HEK293T (cell line): ENCODE results near the gene FOXJ2.

Source experiments
- ARNT ChIP-seq: fragments of 450-650 bp; IDR thresholded peaks from 2 replicates; pipeline ENCODE4 v1.6.1; 2017; ENCODE audit warnings: mild to moderate bottlenecking
- ELF4 ChIP-seq: fragments of 450-650 bp; IDR thresholded peaks from 2 replicates; pipeline ENCODE4 v1.6.1; 2017; ENCODE audit warnings: antibody characterized with exemption
- FOXM1 ChIP-seq: fragments of 450-650 bp; IDR thresholded peaks from 2 replicates; pipeline ENCODE4 v1.6.1; 2017; ENCODE audit warnings: mild to moderate bottlenecking, borderline replicate concordance
- SP1 ChIP-seq: fragments of 450-650 bp; IDR thresholded peaks from 2 replicates; pipeline ENCODE4 v1.6.1; 2017
- SUZ12 ChIP-seq: fragments of 450-650 bp; IDR thresholded peaks from 2 replicates; pipeline ENCODE4 v1.6.1; 2016; ENCODE audit warnings: mild to moderate bottlenecking

DNA sequence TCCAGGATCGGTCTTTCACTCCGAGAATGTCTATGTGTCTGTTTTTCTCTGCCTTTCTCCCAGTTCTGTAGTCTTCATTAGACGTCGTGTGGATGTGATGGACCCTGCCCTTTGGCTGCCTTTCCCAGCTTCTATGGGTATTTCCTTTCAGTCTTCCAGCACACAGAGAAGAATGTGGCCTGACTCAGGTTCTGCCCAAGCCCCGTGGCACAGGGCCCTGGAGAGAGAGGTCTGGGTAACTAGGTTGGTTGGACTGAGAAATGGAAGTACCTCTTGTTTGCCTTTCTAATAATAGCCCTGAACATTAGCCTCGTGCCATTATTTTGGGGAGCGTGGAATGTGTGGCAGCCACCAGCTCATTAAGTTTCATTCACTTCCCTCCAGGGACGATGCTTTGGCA, 3.8 kb downstream of the FOXJ2 start:
- no peak for TF ChIP-seq ARNT
- no peak for TF ChIP-seq SUZ12
- no peak for TF ChIP-seq ELF4
- no peak for TF ChIP-seq SP1
- no peak for TF ChIP-seq FOXM1
